T-helper 2 cell (primary cell): Measurements from ENCODE around the gene PTHLH.

Source experiments
- DNase-seq, 5 experiments: peaks; one replicate each; pipeline versions ENCODE4 v3.0.0 to v3.0.0-alpha.2; 2012 to 2022
- total RNA-seq, 2 donors: gene quantifications; one replicate each; lab custom pipeline; 2026; lab: John Stamatoyannopoulos, UW

Gene PTHLH
- 0 to 0.34 reads per million in 2 donors for total RNA-seq

DNA sequence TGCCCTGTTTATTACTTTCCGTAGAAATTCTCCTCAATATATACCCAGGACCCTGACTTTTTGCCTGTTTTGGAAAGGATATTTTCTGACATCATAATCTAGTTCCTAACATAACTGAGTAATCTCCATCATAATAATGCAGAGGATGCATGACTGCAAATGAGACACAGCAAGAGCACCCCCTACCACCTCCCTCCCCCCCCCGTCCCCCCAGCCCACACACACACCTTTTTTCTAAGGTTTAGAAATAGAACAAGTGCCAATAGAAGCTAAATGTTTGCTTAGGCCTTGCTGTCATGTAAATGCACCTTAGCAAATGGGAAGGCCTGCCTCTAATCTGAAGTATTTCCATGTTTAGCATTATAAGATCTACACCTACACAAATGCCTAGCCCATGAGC, at the start of gene PTHLH:
TSS of gene PTHLH (minus strand) at position 13 of the 400 bp plus-strand sequence. CDS start 3,239 bp downstream, outside the sequence.
- DNase-seq: no peak

DNA sequence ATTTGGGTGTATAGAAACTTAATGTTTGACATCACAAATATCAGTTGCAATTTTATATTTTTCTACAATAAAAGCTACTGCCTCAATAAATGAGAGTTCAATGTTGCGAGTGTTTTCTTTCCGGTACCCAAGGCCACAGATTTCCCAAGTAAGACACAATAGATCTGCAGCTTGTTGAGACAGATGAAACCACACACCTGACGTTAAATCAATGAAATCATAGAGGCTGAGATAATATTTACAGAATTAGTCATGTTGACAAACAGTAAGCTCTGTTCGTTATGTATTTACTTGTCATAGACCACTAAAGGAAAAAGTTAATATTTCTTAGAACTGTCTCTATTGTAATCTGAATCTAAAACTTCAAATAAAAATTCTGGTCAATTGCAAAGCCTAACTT, 49.2 kb upstream of the PTHLH start:
- DNase-seq: no peak

DNA sequence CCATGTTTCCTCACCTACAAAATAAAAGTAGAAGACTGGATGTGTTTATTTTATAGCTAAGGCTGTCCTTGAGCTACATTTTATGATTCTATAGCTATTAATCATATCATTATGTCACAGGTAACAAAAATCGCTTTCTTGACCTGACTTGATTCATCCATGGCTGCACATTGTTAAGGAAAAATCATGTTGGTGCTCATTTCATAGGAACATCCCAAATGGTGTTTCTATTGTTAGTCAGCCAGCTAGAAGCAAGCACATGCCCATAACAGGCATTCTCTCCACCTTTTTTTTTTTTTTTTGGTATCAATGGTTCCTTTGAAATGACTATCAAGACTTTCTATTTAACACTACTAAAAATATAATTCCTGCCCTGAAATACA, 45.3 kb upstream of the PTHLH start:
- DNase-seq: no peak

DNA sequence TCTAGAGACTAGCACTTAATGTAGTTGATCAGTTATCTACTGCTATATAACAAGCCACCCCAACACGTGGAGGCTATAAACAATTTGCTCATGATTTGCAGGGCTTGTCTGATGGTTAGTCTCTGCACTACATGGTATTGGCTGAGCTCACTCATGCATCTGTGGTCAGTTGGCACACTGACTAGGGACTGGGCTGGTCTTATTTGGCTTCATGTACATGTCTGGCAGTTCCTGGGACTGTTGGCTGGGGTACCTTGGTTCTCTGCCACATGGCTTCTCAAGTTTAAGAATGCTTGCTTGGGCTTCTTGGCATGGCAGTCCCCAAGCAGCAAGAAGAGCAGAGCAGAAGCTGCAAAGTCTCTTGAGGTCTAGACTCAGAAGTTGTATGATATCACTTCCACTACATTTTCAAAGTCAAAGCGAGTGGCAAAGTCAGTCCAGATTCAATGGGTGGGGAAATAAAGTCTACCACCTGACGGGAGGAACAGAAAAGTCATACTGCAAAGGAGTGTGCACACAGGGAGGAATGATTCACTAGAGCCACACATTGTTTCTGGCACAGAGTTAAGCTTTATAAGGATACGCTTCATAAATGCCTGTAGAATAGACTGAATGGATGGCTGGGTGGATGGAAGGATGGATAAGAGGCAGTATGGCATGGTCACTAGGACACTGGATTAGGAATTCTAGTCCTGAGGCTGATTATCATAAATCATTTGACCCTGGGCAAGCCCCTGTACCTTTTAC, 44.8 kb upstream of the PTHLH start:
- no peak for DNase-seq

DNA sequence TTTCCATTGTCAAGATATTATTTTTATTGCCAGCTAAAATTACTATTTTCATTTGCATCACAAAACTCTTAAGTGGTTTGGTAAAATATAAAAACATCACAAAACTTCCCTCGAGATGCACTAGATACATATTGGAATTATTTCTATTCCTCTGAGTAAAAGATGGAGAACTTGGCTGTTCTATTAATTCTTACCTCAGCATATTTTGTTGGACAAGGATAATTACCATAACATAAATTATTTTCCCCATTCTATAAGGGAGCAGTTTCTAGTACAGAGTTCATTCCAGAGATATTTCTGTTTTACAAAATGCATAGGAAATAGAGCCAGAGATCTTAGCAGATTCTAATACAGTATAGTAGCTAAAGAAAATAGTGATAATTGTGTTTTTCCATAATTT, 42.6 kb upstream of the PTHLH start:
- no peak for DNase-seq

DNA sequence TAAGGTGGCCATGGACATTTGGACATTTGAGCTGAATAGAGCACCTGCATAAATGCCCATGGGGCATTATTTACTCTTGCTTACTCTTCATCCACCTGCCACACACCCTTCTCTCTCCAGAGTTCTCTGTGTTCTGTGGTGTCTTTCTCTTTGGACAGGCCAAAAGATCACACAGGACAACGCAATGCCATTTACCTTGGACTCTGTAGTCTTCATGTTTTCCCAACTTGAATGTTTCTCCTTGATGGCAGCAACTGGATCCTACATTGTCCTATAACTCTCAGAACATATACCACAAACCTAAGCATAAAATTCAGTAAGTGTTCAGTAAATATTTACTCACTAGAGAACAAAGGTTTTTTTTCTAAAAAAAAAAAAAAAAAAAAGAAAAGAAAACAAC, 41.7 kb upstream of the PTHLH start:
- no peak for DNase-seq

DNA sequence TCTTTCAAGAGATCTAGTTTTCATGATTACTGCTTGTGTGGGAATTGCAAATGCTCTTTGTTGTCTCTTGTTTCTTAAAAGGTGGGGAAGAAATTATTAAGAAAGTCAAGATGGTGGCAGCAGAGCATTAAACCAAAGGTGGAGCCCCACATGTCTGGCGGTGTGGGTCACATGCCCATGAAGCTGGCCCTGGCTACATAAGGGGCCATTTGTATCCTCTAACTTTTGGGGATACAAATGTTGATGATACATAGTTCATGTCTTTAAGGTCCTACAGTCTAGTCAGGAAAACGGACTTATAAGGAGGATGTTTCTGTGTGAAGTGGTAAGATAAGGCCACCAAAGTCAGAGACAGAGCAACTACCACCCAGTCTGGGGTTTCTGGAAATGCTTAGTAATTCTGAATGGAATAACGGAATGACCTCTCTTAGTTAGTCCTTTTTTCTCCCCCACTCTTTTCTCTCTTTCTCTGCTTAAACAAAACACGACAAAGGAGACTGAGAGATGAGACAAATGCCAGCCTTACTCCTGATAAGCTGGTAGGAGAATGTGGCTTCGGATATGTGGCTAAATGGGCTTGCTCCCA, 39.9 kb upstream of the PTHLH start:
- no peak for DNase-seq

DNA sequence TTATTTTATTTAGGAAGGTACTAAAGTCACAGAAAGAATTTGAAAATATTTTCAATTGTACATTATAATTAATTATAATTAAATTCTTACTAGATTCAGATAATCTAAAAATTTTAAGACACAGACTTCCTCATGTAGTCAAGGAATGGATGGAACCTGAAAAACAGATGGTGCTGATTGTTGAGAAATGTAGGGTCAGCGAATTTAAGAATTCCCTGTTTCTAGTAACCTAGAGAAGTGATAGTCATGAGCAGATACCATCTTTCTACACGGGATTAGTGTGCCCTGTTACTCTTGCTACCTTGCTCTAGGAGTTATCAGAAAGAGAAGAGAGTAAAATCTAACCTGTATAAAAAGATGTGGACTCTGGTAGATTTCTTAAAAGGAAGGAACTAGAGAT, 37.5 kb upstream of the PTHLH start:
- no peak for DNase-seq

DNA sequence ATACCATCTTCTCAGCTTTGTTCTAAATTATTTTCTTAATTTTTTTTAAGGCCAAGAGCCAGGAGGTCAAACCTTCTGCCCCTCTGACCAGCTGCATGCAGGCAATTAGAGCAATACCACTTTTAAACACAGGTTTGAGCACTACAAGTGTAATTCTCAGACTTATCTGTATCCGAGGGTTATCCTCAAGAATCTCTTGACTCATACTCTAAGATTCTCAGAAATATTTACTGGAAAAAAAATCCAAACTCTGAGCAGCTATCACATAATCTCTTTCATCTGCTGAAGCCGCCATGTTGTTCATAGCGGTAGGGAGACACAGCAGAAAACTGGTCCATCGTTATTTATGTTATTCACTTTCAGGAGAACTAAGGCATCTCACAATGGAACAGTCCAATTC, 27.4 kb upstream of the PTHLH start:
- no peak for DNase-seq

DNA sequence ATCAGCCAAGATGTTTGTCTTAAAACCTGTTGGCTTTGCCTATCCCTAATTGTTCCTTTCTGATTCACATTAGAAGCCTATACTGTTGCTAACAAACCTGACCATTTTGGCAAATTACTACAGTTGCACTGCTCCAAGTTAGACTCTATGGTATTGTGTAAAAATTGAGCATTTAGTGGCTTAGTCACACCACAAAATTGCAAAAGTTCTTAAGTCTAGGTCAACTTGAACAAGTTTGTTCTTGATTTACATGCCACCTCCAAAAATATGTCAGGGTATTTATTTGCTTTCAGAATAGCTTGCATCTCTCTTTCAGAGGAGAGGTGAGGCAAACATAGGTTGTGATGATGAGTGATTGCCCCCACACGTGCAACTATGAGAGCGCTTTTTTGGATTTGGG, 27.0 kb upstream of the PTHLH start:
- DNase-seq: no peak

DNA sequence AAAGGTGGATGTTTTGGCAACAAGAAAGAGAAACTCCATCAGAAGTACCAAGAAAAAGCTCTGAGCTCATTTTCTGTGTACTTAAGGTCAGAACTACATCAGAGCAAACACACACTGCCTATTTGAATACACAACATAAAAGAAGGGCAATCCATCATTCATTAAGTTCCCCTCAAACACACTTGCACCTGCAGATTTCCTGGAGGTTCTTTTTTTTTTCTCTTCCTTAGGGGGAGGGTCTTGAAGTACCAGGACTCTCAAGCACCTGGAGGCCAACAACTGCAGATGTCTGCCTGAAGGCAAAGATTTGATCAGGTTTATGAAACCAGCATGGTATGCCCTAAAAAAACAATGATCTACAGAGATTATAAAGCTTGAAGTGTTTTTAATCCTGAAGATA, 26.1 kb upstream of the PTHLH start:
- DNase-seq: no peak

DNA sequence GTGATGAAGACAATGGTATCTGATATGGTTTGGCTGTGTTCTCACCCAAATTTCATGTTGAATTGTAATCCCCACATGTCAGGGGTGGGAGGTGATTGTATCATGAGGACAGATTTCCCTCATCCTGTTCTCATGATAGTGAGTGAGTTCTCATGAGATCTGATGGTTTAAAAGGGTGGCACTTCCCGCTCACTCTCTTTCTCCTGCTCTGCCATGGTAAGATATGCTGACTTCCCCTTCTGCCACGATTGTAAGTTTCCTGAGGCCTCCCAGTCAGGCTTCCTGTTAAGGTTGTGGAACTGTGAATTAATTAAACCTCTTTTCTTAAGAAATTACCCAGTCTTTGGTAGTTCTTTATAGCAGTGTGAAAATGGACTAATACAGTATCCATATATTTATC, 25.6 kb upstream of the PTHLH start:
- no peak for DNase-seq

DNA sequence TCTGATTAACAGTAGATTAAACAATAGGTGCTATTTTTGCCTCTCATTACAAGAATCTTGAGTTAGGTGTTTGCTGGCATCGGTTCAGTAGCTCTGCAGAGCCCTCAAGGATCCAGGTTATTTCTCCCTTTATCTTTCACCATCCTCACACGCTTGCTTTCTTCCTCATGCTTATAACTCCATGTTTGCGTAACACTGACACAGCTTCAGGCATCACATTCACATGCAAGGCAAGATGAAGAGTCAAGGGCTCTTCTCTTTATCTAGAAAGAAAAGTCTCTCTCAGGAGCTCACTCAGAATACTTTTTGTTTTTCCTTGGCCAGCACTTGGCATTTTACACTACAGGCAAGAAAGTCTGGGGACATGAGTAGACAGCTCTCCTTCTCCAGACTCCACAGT, 24.2 kb upstream of the PTHLH start:
- no peak for DNase-seq

DNA sequence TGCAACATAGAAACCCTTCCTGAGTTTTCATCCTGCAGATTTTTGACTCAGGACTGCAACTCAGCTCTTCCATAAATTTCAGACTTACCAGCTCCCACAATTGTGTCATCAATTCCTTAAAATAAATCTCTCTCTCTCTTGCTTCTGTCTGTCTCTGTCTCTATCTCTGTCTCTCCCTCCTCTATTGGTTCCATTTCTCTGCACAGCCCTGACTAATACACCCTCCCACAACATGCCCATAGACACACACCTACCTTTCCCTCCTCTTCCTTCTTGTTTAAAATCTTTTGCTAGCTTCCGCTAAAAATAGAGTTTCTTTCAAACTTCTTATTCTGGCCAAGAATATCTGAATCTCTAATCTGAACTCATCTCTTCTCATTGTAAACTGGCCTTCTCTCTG, 22.9 kb upstream of the PTHLH start:
- DNase-seq: no peak

DNA sequence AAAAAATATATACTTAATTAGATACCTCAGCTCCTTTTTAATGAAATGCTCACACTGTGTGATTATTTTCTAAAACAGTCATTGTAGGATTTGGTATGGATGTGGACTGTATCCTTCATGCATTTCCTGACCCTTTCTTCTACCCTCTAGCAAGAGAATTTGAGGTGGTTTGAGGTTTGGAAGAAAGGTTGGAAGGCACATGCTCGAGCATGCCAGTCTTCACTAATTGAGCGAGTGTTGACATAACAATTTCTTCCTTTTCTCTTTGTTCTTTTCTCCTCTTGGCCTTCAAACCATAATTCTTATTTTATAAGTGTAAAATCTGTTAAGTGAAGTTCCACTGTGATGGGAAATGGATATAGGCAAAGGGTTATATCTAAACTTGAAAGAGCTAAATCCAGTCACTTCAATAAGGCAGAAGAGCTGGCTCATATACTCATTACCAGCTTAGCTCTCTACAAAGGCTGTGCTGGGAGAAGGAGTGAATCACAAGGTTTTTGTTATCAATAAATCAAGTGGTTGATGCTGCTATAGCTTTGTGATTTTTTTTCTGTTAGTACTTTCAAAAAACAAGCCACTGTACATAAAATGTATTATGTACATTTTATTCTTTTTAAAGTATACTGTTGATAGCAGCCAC, 16.2 kb upstream of the PTHLH start:
- DNase-seq: no peak

DNA sequence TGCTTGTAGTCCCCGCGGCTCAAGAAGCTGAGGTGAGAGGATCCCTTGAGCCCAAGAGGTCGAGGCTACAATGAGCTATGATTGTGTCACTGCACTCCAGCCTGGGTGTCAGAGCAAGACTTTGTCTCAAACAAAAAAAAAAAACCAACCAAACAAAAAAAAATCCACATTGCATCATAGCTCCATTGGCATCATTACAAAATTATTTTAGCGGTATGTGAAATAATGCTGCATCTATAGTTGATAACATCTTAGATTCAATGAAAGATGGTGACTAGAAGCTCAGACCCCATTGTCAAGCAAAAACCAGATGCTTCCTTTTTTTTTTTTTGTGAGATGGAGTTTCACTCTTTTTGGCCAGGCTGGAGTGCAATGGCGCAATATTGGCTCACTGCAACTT, 14.8 kb upstream of the PTHLH start:
- DNase-seq: no peak

DNA sequence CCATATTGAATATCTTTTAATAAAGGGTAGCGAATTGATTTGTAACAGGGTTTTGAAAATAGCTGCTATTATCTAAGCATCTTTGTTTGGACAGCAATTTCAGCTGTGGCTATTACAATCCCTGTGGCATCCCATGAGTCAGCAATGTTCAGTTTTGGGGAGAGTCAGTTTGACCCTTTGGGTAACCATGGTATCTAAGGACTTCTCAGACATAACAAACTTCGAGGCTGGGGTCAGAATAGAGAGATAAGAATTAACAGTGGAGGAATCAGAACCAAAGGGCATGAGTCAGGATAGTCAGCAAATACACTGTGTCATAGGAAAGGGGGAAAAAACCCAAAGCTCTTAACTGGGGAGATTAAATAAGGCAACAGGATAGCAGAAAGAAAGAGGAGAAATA, 11.7 kb upstream of the PTHLH start:
- no peak for DNase-seq

DNA sequence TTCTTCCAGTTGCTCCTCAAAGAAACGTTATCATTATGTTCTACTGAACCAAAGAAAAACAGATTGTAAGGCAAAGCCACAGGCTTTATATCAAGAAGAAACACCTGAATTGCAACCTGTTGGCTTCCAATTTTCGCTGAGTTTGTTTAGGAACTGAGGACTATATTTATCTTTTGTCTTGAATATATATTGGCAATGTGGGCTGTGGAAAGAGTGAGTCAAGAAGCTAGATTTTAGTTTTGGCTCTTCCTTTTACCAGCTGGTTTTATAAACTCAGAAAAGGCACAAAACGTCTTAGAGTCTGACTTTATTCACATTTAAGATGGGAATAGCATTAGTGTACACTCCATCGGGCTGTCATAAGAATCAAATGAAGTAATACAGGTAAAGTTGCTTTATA, 10.4 kb upstream of the PTHLH start:
- DNase-seq: no peak

DNA sequence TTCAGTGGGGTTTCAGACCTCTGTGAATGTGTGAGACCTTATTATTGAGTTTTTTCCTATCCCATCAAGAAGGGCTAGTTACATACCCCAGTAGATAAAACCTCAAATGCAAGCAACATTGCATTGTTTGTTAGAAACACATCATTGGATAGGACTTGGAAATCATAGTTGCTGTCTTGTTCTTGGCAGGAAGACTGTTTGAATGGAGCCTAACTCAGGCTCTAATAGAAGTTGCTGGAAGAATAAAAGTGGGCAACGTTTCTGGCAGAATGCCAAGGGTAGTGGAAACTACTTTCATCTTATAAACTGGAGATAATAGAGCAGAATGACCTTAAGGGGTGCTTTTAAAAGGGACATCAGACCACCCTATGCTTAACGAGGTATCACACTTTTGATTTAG, 9.9 kb upstream of the PTHLH start:
- DNase-seq: no peak

DNA sequence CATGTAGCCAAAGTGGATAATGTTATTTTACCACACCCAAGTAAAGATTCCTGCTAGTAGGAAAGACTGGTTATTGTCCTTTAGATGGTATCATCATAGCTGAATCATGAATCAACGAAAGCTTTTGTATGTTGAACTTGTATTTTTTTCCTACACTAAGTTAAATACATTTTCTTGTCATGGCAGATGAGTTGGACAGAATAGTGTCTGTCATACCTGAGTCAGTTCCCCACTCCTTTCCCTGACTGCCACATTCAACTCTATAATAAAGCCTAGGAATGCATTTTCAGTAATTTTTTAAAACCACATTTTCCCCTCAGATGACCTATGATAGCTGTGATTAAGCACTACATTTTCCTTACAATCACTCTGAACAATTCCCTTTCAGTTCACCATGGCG, 9.3 kb upstream of the PTHLH start:
- no peak for DNase-seq

DNA sequence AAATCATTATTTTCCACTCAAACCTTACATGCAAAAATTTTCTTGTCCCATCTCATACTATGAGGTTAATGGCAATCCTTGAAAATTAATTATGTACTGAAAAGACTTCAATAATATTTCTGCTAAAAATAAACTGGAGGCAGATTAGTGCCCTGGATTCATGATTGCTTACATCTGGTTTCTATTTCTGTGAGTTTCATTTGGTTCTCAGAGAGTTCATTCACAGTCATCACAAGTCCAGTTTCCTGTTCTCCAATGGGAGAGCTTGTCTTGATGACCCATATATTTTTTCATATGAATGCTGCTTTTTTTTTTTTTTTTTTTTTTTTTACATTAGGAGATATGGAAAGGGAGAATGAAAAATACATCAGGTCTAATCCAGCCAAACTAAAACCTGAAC, 6.6 kb upstream of the PTHLH start:
- DNase-seq: no peak

DNA sequence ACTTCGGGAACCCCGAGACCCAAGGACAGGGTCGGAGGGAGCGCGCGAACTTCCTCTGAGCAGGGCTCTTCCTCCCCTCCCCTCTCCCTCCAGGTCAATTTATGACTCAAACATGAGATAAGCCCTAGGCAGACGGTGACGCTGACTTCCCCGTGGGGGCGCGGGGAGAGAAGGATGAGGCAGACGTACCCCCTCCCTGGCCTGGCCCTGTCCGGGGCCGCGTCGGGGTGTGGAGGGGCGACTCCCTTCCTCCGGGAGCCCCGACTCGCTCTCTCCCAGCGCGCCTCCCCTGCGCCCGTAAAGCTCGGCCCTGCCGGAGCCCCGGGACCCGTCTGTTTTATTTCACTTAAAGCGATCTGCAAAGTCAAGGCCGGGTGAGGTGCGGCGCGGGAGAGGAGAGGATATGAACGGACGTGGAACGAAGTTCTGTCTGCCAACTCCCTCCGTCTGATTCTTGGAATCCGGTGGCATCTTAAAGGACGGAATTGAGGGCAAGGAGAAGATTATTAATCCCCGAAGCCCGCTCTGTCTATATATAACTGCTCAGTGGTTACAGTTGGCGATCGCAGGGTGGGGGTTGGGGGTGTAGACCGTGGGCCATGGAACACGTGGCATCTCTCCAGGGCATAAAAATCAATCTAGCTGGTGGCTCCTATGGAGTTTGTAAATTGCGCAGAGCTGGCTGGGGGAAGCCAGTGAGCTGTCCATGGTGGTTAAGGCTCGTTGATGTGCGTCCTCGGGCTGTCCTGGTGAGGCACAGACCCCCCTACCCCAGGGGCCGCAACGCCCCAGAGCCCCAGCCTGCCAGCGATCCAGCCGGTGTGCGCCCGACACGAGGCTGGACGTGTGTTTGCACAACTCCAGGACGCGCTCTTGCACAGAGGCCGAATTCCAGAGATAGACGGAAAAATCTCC, 2.9 kb upstream of the PTHLH start:
- no peak for DNase-seq

DNA sequence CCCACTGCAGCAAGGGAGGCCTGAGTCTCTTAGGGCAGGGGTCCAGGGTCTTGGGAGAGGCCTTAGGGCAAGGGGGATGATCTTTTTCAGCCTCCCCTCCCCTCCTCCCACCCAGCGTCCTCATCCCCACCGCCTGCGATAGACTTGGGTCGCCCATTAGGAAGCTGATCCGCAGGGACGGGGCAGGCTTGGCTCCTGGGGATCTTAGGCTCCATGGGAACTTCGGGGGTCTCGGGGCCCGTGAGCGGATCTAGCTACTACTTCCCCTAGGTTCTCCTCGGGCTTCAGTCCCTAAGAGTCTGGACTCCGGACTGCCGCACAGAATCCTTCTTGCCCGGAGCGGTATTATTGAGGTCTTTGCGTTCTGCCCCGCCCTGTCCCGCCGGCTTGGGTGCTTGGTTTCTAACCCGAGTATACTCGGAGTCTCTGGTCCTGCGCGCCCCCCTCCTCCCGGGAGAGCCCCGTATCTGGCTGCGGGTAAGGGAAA, 2.2 kb upstream of the PTHLH start:
- DNase-seq: no peak
